ENCODE data around the gene CDH23. TPM values are rescaled to one million over a fixed set of nuclear protein-coding genes. Genes with fewer than 3 reads are reported as not detected.

The CDH23 gene
- total RNA-seq, 4 donors from 2014 or later = 0.72 to 4.1 (median 2.2) TPM

GRCh38 chr10:71489077-71489476 lies 92.4 kb downstream of the CDH23 start:
- TF ChIP-seq, protein P1, sequence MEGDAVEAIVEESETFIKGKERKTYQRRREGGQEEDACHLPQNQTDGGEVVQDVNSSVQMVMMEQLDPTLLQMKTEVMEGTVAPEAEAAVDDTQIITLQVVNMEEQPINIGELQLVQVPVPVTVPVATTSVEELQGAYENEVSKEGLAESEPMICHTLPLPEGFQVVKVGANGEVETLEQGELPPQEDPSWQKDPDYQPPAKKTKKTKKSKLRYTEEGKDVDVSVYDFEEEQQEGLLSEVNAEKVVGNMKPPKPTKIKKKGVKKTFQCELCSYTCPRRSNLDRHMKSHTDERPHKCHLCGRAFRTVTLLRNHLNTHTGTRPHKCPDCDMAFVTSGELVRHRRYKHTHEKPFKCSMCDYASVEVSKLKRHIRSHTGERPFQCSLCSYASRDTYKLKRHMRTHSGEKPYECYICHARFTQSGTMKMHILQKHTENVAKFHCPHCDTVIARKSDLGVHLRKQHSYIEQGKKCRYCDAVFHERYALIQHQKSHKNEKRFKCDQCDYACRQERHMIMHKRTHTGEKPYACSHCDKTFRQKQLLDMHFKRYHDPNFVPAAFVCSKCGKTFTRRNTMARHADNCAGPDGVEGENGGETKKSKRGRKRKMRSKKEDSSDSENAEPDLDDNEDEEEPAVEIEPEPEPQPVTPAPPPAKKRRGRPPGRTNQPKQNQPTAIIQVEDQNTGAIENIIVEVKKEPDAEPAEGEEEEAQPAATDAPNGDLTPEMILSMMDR (IDR thresholded peaks at IDR 0.05) = no peak
- no peak for TF ChIP-seq EP300 (IDR thresholded peaks at IDR 0.05)
- TF ChIP-seq POLR2A (IDR thresholded peaks at IDR 0.05) = no peak
- no peak for TF ChIP-seq POLR2AphosphoS5 (IDR thresholded peaks at IDR 0.05)
- H3K27me3 ChIP-seq = no peaks in the 10 kb centered on the region
- H3K9me3 ChIP-seq = peaks cover 9% of the 10 kb centered on the region
- no peak overlapping the region for H3K27ac ChIP-seq
- H3K36me3 ChIP-seq = no peaks in the 10 kb centered on the region
- WGBS = 96% methylated on average over 2 of the region's 2 CpGs
- no peaks in the 10 kb centered on the region for H3K4me1 ChIP-seq
- DNase-seq (ENCODE audit: low spot score in 2 of 2) = no peak
- H3K4me3 ChIP-seq = no peak overlapping the region

GRCh38 chr10:71492872-71493271 lies 96.2 kb downstream of the CDH23 start:
- TF ChIP-seq POLR2AphosphoS5 (IDR thresholded peaks at IDR 0.05) = no peak
- TF ChIP-seq POLR2A (IDR thresholded peaks at IDR 0.05) = no peak
- TF ChIP-seq EP300 (IDR thresholded peaks at IDR 0.05) = no peak
- TF ChIP-seq, protein P1 (IDR thresholded peaks at IDR 0.05) = no peak

DNA sequence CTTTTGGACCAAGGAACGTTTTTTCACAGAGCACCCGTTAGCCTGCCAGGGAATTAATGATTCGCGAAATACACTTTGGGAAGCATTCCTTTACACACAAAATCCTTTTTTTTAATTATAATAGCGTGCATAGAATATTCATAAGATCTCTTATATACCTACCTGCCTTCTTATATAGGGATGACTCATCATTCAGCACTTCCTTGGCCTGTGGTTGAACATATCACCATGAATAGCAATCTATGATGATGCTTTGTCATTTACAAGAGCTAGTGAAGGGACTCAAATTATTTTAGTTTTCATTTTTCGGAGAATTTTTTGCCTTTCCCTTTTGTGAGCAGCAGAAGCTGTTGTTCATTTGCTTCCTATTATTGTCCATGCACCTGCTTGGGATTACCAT lies 97.0 kb downstream of the CDH23 start:
- H3K9me3 ChIP-seq = peaks cover 8% of the 10 kb centered on the region
- DNase-seq (ENCODE audit: low spot score in 2 of 2) = no peak
- H3K36me3 ChIP-seq = no peaks in the 10 kb centered on the region
- H3K4me1 ChIP-seq = no peaks in the 10 kb centered on the region
- H3K27me3 ChIP-seq = no peaks in the 10 kb centered on the region
- H3K27ac ChIP-seq = no peak overlapping the region
- TF ChIP-seq POLR2AphosphoS5 (IDR thresholded peaks at IDR 0.05) (no peak), EP300 (IDR thresholded peaks at IDR 0.05) (no peak), POLR2A (IDR thresholded peaks at IDR 0.05) (no peak)
- TF ChIP-seq, protein P1 (IDR thresholded peaks at IDR 0.05) = no peak
- 84% methylated on average over 6 of the region's 6 CpGs for WGBS
- no peak overlapping the region for H3K4me3 ChIP-seq

More at GRCh38 chr10:71492872-71493271, 96.2 kb downstream of the CDH23 start:
- no peak overlapping the region for H3K4me3 ChIP-seq
- no peaks in the 10 kb centered on the region for H3K27me3 ChIP-seq
- H3K36me3 ChIP-seq = no peaks in the 10 kb centered on the region
- H3K27ac ChIP-seq = no peak overlapping the region
- no peaks in the 10 kb centered on the region for H3K4me1 ChIP-seq
- H3K9me3 ChIP-seq = peaks cover 9% of the 10 kb centered on the region
- DNase-seq (ENCODE audit: low spot score in 2 of 2) = no peak
- 93% methylated on average over 4 of the region's 6 CpGs for WGBS

GRCh38 chr10:71494476-71494875 lies 97.8 kb downstream of the CDH23 start:
- 86% methylated on average over 7 of the region's 8 CpGs for WGBS
- Histone ChIP-seq H3K27me3 (no peaks in the 10 kb centered on the region), H3K27ac (no peak overlapping the region), H3K36me3 (no peaks in the 10 kb centered on the region), H3K9me3 (peaks cover under 1% of the 10 kb centered on the region), H3K4me3 (no peak overlapping the region), H3K4me1 (no peaks in the 10 kb centered on the region)
- DNase-seq (ENCODE audit: low spot score in 2 of 2) = no peak
- TF ChIP-seq POLR2A (IDR thresholded peaks at IDR 0.05) (no peak), EP300 (IDR thresholded peaks at IDR 0.05) (no peak), POLR2AphosphoS5 (IDR thresholded peaks at IDR 0.05) (no peak)
- TF ChIP-seq, protein P1 (IDR thresholded peaks at IDR 0.05) = no peak

GRCh38 chr10:71494980-71495381 lies 98.3 kb downstream of the CDH23 start:
- no peaks in the 10 kb centered on the region for H3K4me1 ChIP-seq
- no peaks in the 10 kb centered on the region for H3K36me3 ChIP-seq
- no peak for TF ChIP-seq EP300 (IDR thresholded peaks at IDR 0.05)
- TF ChIP-seq, protein P1 (IDR thresholded peaks at IDR 0.05) = no peak
- no peak for TF ChIP-seq POLR2A (IDR thresholded peaks at IDR 0.05)
- no peak for TF ChIP-seq POLR2AphosphoS5 (IDR thresholded peaks at IDR 0.05)
- H3K27ac ChIP-seq = no peak overlapping the region
- DNase-seq (ENCODE audit: low spot score in 2 of 2) = no peak
- 57% methylated on average over 9 of the region's 9 CpGs for WGBS
- no peaks in the 10 kb centered on the region for H3K9me3 ChIP-seq
- H3K4me3 ChIP-seq = no peak overlapping the region
- H3K27me3 ChIP-seq = no peaks in the 10 kb centered on the region

All from suprapubic skin (tissue), 4 donors.